CD4-positive, alpha-beta T cell treated with Interleukin-12 subunit alpha and Interleukin-12 subunit beta, for 1 hour (primary cell): ENCODE data around the gene FCHSD1.

ENCODE experiments used
- DNase-seq: peaks from one replicate; pipeline ENCODE4 v3.0.0-alpha.2; 2020

The FCHSD1 gene

DNA sequence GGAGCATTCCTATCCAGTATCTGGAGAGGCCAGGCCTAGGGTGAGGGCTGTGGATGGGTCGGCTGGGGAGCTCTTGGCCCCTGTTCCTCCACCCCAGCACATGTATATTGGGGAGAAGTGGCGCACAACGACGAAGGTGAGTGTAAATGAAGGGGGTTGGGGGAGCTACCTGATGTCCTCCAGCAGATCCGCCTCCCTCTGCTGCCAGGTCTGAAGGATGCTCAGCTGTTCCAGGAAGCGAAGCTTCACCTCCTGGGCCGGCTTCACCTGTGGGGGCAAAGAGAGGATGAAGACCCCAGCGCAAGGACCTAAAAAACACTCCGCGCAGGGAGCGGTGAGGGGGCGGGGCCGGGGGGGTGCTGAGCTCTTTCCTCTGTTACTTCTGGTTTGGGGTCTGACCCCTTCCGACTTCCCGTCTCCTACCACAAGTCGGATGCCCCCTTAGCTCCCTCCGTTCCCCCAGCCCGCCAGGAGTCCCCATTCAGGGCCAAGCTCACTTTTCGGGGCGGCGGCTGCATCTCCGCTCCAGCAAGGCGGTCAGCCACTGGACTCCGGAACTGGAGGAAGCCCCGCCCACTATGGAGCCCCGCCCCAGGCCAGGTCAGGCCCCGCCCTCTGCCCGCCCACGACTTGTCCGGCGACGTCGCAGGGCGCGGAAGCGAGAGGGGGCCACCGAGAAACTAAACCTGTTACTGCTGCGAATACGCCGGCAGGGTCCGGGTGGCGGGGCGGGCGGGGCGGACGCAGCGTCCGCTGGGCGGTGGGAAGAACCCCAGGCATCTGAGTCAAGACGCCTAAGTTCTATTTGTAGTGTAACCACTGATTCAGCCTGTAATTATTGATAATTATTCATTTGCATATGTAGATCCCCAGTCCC, at the start of gene FCHSD1:
Gene FCHSD1, minus strand, starts transcription at position 568 of the 877 bp plus-strand sequence. Its CDS starts 50 bp downstream, at position 518.
- DNase-seq = peak; percentile 88

DNA sequence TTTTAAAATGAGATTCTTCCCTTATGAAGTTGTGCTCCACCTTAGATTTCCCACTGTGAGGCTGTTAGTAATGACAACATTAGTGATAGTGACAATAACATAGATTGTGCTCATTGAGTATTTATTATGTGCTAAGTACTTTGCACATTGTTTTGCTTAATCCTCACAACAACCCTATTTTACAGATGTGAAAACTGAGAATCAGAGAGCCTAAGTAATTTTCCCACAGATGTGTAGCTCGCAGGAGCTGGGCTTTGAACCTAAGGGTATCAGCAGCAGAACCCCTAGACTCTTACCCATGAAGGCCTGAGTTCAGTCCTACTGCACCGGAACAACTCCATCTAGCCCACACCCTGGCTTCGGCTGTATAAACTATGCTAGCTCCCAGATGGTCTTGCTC, 46.4 kb upstream of the FCHSD1 start:
- DNase-seq = no peak

DNA sequence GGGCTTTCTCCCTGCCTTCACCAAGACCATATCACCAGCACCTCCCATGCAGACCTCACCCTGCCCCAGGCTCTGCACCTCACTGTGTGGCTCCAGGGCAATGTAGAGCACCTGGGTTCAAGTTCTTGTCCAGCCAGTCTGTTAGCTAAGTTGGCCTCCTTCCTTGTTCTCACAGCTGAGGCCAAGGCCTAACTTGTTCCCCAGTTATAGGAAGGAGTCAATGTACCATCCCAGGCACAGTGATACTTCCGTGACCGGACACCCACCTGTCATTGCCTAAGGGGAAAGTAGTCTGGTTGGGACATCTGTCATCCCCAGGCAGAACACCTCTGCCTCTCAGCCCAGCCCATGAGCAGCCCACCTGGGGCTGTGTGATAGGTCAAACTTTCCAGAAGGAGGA, 45.2 kb upstream of the FCHSD1 start:
- no peak for DNase-seq

DNA sequence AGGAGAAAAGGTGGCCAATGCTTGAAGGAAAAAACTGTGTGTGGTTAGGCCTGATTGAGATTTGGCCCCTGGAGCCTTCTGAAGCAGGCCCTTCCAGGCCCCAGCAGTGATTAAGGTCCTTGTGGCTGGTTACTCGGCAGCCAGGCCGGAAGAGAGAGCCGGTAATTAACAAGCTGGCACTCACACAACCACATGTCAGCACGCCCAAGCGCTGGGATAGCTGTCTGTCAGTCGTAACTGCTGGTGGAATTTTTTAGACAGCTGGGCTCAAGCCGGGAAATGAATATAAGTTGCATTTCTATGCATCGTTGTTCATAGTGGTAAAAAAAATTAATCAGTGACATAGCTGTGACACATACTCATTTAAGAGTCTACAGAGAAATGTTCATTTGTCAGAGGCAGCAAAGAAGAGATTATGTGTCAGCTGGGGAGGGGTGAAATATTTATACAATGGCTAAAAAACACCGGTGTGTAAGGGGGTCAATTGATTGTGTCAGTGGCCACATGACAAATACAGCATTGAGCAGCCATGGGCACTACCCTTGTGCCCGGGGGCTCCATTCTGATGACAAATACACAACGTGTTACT, 44.5 kb upstream of the FCHSD1 start:
- DNase-seq = no peak

DNA sequence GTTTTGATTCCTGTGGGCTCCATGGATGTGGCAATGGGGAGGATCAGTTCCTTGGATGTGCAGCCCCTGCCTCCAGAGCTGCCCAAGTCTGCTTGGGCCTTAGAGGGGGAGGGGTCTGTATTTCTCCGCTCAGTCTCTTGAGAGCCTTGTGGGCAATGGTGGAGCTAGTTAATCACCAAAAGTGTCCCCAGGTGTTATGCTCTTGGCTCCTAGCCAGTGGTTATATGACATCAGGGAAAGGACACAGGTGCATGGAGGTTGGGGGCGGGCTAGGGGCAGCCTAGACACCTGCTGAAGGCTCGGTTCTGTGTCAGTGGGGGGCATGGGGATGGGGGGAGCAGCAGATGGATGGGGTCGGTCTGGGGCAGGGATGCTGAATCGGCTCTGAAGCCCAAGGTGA, 43.3 kb upstream of the FCHSD1 start:
- DNase-seq = no peak

DNA sequence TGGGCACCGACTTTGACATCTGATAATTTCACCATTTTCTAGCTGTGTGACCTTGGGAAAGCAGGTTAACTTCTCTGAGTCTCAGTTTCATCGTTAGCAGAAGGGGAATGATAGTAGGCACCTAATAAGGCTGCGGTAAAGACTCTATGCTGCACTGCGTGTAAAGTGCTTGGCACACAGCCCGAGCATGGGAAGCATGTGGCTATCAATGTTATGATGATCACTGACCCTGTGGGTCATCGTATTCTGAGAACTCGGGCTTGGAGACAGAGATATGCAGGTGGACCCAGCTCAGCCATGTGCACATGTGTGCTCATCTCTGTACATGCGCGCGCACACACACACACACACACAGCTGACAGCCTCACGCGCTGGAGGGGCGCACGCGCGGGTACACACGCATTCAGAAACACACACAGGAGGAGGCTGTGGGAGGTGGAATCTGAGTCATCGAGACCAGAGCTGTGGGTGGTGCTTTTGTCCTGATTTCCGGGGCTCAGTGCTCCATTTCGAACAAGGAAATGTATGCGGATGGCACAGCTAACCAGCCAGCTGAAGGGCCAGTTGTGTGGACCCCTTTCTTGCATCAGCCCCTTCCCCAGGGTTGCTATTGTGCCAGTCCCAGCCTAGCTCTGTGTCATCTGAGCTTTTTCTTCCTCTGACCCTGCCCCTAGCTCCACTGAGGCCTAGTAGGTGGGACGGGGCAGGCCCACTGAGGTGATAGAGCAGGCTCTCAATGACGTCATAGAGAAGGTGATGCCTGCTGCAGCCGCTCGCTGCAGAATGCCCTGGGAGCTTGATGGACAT, 41.9 kb upstream of the FCHSD1 start:
- peak; percentile 74 for DNase-seq

DNA sequence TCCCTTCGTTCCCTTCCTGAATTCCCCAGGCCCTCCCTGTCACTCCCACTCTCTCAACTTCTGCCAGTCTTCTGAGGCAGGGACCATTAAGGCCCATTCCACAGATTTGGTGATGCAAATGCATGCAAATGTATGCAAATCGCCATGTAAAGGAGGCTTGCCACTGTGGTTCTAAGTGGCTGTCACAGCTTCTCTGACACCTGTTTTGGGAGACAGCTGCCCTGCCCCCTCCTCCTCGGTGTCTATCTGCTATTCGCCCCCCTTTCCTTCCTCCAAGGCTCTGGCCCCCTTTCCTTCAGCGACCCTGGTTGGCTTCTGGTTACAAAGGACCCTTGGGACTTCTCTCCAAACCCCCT, 41.3 kb upstream of the FCHSD1 start:
- DNase-seq = no peak

DNA sequence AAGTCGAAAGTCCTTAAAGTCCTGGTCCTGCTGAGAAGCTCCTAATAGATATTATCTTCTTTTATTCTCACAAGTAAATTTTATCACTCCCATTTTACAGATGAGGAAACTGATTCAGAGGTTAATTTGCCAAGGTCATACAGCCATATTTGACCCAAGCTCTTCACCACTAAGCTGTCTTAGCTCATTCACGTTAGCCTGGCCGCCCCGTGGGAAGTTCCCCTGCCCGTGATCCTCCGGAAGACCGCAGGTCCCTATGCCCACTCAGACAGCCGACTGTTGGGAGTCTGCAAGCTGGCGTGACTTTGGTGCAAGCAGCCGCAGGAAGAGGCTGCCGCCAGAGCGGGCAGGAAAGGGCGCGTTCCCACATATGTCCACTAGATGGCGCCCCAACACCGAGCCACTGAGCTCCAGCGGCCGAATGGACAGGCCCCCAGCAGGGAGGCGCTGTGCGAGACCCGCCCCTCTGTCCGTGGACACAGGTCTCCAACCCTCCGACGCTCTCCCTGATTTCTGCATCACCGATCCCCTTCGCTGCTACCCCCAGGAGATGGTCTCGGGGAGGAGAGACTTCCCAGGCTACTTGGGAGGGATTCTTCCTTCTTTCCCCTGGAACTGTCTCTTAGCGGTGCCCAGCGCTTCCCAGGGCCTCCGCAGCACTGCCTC, 40.8 kb upstream of the FCHSD1 start:
- DNase-seq = peak; percentile 88

DNA sequence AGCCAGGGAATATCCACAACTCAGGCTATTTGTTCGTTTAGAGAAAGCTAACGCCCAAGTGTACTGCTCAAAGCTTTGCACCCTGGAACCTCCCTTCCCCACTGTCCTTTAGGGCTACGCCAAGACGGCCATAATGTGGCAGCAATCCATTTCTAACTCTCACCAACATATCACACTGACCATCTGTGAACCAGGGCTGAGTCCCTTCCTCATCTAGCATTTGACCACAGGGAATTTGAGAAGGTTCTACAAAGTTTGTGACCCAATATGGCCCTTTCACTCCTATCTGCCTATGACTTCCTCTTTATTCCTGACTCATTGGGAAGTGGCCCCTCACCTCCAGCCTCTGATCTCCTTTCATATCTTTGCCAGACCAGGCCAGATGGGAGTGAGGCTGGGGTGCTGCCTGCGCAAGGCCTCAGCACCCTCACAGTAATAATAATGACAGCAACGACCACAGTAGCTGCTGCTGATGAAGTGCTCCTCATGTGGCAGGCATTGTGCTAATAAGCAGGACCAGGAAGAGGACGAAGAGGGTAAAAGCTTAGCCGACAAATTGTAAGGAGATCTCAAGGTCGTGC, 40.2 kb upstream of the FCHSD1 start:
- no peak for DNase-seq

DNA sequence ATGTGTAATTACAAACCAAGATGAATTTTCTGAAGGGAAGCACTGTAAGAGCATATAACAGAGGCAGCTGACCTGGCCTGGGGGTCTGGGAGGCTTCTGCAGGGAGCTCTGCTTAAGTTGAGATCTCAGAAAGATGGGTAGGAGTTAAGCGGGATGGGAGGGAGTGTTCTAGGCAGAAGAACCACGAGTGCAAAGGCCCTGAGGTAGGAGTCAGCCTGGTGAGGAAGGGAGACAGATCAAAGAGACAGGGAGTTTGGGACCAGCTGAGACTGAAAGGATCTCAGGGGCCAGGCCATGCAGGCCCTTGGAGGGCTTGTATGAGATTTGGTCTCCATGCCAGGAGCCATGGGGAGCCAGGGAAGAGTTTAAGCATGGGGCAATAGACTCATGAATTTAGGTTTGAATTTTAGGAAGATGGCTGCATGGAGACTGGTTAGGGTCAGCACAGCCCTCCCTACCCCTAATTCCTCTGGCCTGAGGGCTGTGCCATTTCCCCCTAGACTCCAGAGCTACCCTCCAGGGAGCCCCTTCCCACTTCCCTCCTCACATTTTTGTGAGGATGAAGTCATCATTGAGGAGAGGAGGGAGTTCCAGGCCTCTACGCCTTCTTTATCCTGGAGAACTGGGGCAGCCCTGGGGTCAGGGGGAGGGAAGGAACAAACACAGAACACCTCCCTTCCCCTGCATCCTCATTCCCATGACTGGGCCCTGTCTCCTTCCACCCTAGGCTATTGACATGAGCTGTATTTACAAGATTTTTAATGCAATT, 35.6 kb upstream of the FCHSD1 start:
- DNase-seq = no peak

DNA sequence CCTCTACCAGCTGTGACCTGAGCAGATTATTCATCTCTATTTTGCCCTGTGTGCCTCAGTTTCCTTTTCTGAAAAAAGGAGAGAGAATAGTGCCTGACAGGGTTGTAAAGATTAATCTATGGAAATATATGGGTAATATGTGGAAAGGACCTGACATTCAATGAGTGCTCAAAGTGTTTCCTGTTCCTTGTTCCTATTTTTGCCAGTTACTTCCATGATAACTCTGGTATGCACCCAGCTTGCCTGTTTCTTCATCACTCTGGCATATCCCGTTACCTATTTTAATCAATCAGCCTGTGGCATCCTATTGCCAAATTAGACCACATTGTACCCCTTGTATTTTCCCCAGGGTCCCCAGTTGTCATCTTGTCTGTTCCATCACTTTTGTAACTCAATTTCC, 34.4 kb upstream of the FCHSD1 start:
- DNase-seq = no peak

DNA sequence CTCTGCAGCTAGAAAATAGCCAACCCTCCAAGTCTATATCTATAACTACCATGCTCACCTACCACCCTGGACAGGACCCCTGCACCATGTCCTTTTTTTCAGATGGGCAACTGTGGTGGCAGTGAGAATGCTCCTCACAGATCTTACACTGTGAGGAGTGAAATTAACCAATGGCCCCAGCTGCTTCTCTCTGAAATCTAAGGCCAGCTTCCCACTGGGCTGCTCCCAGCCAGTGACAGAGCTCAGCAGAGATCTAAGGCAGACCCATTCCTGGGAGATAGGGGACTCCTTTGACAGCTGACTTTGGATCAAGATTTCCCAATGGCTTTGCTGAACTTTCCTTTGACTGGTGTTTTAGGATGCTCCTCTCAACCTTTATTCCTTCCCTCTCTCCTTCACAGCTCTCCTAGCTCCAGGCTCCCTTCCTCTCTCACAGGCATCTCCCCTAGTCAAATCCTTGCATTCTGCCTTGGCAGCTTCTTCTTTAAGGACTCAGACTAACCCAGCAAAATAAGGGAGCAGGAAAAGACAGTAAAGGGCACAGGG, 32.5 kb upstream of the FCHSD1 start:
- no peak for DNase-seq

DNA sequence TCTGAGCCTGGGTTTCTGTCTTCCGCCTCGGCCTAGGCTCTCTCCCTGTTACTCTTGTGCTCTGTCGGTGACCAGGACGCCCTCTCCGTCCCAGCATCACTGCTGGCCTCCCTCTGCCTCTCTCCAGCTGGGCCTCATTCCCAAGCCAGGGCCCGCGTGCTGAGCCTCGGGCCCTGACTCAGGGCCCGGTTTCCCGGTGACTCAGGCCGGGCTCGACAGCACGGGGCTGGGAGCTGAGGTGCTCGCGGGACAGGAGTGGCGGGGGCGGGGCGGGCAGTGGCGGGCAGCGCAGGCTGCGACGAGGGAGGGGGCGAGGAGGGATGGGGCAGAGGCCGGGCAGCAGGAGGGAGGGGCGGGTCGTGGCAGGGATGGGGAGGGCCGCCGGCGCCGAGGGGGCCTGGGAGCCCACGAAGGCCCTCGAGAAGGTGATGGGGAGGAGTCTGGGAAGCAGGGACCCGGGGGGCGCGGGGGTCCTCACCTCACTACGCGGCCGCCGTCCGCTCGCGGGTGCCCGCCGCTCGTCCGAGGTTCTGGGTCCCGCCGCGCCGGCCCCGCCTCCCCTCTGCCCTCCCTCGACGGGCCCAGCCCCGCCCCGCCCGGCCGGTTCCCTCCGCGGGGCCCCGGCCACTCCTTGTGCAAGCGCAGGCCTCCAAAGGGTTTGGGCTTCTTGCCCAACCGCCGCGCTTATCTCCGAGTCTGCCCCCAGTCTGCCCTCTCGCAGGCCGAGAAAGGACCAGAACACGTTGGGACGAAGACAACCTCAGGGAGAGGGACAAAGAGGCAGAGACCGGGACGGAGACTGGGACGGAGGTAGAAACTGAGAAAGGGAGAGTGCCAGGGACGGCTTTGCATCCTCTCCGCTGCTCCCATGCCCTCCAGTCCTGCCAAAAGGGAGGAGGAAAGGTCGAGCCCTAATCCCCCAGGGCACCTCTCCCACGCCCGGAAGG, 30.8 kb upstream of the FCHSD1 start, which contains the start of gene ARAP3:
Gene ARAP3, minus strand, starts transcription at position 536 of the 947 bp plus-strand sequence. CDS start 1,744 bp downstream, outside the sequence.
- peak; percentile 43 for DNase-seq

DNA sequence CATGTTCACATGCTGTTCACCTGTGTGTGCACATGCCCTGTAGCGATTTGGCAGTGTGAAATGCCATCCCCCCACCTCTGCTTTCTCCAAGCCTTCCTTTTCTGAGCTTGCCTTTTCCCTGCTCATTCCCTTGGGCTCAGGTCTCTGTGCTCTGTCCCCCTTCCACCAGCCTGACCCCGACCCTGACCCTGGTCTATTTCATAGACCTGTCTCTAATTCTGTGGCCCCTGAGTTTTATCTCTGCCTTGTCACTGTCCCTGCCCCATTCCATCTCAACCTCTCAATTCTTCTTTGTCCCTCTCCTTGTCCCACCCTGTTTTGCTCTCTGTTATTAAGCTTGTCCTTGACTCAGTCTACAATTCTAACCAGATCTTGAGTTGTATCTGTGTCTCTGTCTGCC, 30.1 kb upstream of the FCHSD1 start:
- no peak for DNase-seq

DNA sequence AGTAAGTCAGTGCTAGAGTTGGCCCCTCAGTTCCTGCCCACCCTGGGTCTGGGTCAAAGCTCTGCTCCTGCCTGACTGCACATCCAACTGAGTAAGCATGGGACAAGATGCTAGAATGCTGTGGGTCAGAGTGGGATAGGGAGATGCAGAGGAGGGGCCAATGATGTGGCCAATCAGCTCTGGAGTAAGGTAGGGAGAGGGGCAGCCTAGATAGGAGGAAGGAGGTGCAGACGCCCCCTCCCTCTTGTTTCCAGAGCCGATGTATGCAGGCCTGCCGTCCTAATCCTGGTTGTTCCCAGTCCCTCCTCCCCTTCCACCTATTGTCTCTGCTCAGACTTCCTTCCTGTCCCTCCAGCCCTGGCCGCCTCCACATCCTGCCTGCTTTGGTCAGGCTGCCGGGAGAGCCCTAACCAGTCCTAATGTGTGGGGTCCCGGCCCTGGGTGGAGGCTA, 29.6 kb upstream of the FCHSD1 start:
- no peak for DNase-seq

DNA sequence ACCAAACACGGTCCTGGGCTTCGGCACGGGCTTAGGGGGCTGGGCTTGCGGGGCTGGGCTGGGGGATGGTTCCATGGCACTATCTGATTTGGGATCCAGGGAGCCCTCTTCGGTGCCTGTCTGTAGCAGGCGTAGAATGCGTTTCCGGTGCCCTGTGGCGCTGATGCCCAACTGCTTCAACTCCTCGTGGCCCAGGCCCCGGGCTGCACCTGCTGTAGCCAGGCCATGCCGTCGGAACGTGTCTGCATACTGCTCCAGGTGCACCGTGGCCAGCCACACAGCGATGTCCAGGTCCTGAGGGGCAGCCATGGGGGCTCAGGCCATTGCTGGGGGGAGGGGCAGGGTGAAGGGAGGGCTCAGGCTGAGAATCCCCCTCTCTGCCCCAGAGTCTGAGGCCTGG, 29.0 kb upstream of the FCHSD1 start:
- DNase-seq = no peak

DNA sequence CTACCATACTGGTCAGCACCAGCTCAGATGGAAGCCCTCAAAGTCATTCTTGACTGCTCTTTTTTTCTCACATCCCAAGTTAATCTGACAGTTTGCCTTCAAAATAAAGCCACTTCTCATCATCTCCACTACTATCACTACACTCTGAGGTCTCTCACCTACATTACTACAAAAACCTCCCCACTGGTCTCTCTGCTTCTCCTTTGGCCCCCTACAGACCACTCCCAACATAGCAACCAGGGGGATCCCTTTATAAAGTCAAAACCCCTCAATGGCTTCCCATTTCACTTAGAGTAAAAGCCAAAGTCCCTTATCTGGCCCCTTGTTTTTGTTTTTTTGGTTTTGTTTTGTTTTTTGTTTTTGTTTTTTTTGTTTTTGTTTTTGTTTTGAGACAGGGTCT, 26.2 kb upstream of the FCHSD1 start:
- DNase-seq = no peak

DNA sequence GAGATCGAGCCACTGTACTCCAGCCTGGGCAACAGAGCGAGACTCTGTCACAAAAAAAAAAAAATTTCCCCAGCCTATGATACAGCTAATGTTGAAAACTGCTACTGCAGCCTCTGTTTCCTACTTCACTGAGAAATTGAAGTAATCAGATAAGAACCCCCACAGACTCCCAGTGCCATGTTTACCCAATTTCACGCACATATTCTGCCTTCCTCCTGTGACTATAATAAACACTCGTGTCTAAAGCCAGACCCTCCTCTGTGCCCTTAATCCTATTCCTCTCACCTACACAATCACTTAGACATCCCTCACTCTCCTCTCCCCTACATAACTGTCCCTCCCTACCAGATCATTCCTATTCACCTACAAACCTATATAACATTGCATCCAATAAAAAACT, 24.5 kb upstream of the FCHSD1 start:
- DNase-seq = no peak

DNA sequence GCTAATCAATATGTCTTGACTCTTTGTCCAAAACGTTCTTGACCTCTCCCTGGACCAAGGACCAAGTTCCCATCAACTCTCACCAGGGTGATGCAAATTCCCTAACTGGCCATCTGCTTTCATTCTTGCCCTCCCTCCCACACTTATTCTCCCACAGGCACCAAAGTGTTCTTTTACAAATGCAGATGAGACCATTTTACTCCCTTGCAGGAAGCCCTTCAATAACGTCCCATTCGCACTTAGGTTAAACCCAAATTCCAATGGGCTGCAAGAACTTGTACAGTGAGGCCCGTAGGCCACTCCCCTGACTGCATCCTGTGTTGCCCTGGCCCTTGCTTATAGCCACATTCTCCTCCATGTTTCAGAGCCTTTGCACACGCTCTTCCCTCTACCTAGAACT, 23.5 kb upstream of the FCHSD1 start:
- DNase-seq = no peak
